Amniotic epithelial cell (primary cell): ENCODE results near the gene P3H4.
A peak's percentile ranks its signal among the peaks of the same experiment; 100 is the strongest.
"Not testable (repeated sequence)": the region's sequence is repeated elsewhere in the genome, so short reads cannot be mapped to it uniquely, and the experiment has no call there.

Experiments used
- DNase-seq: peaks from one replicate; pipeline ENCODE4 v3.0.0-alpha.2; 2010; ENCODE audit warnings: low read depth

The P3H4 gene

GRCh38 chr17:41811549-41812380, at the start of gene P3H4:
Gene P3H4, minus strand, starts transcription at chr17:41811949. Its CDS starts 34 bp downstream, at chr17:41811915.
- DNase-seq = peak; percentile 77

GRCh38 chr17:41860254-41860931, 48.6 kb upstream of the P3H4 start:
- DNase-seq = no peak

- not testable (repeated sequence) for DNase-seq
These were observed 39.6 kb upstream of the P3H4 start for GRCh38 chr17:41851382-41851781.

GRCh38 chr17:41849251-41849990, 37.7 kb upstream of the P3H4 start:
- no peak for DNase-seq

- peak; percentile 31 for DNase-seq
These were observed 37.0 kb upstream of the P3H4 start for GRCh38 chr17:41848788-41849187.

- no peak for DNase-seq
These were observed 33.2 kb upstream of the P3H4 start for GRCh38 chr17:41844971-41845370.

- not testable (repeated sequence) for DNase-seq
These were observed 29.0 kb upstream of the P3H4 start for GRCh38 chr17:41840781-41841180.

GRCh38 chr17:41839448-41839847, 27.7 kb upstream of the P3H4 start:
- DNase-seq = not testable (repeated sequence)

GRCh38 chr17:41837761-41838538, 26.2 kb upstream of the P3H4 start, which contains the start of gene KLHL10:
Gene KLHL10, plus strand, starts transcription at chr17:41837825. Its CDS starts 108 bp downstream, at chr17:41837933.
- DNase-seq = no peak

- peak; percentile 16 for DNase-seq
These were observed 24.9 kb upstream of the P3H4 start for GRCh38 chr17:41836550-41837196.

- no peak for DNase-seq
These were observed 24.2 kb upstream of the P3H4 start, which contains the start of gene NT5C3B for GRCh38 chr17:41835800-41836549. Gene NT5C3B, minus strand, starts transcription at chr17:41836232. Its CDS starts 39 bp downstream, at chr17:41836193.

- DNase-seq = no peak
These were observed 23.6 kb upstream of the P3H4 start for GRCh38 chr17:41835214-41835799.

- not testable (repeated sequence) for DNase-seq
These were observed 18.2 kb upstream of the P3H4 start for GRCh38 chr17:41829961-41830360.

- no peak for DNase-seq
These were observed 13.6 kb upstream of the P3H4 start for GRCh38 chr17:41825175-41825845.

- no peak for DNase-seq
These were observed 12.3 kb upstream of the P3H4 start for GRCh38 chr17:41824086-41824485.

- DNase-seq = no peak
These were observed 11.8 kb upstream of the P3H4 start for GRCh38 chr17:41823580-41823979.

GRCh38 chr17:41823141-41823524, 11.4 kb upstream of the P3H4 start:
- no peak for DNase-seq

GRCh38 chr17:41822216-41823140, 10.7 kb upstream of the P3H4 start:
- no peak for DNase-seq
